IPS-15b (cell line): ENCODE results near the gene HSPA1B.
"Not testable (repeated sequence)": the region's sequence is repeated elsewhere in the genome, so short reads cannot be mapped to it uniquely, and the experiment has no call there.

ENCODE experiments used
- H3K27me3 ChIP-seq: one replicate; pipeline ENCODE4 v1.6.1; 2013; ENCODE audit warnings: low read length; ENCODE audit not compliant: control insufficient read depth, insufficient read depth
- H3K36me3 ChIP-seq: one replicate; pipeline ENCODE4 v1.6.1; 2013; ENCODE audit warnings: low read length; ENCODE audit not compliant: control insufficient read depth, insufficient read depth
- H3K4me1 ChIP-seq: one replicate; pipeline ENCODE4 v1.6.1; 2013; ENCODE audit warnings: mild to moderate bottlenecking, low read length; ENCODE audit not compliant: control insufficient read depth, insufficient read depth
- H3K4me3 ChIP-seq: one replicate; pipeline ENCODE4 v1.5.1; 2013; ENCODE audit warnings: low read depth, low read length
- H3K9ac ChIP-seq: one replicate; pipeline ENCODE4 v1.6.1; 2013; ENCODE audit warnings: low read depth, mild to moderate bottlenecking, low read length
- H3K9me3 ChIP-seq: one replicate; pipeline ENCODE4 v1.6.1; 2013; ENCODE audit warnings: mild to moderate bottlenecking, low read length; ENCODE audit not compliant: control insufficient read depth, insufficient read depth

Gene HSPA1B

DNA sequence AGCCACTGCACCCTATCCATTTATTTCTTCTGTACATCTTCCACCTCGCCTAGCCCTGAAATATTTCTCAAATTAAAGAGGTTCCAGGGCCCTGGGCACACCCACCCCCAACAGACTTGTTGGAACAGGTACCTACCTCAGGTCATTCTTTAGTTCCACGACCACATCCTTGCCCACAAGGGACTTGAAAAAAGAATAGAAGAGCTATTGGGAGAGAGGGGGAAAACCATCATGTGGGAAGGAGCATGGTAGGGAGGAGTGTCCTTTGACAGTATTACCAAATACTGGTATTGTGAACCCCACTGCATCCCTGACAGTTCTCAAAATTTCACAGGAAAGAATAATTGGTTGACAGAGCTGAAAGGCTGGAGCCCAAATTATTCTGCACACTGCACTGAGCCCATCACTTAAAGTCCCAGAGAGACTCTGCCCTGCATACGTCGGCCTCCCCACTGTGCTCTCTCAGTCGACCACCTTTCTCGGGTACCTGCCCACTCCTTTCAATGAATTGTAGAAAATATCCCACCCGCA lies 21.5 kb upstream of the HSPA1B start:
- no peaks in the 10 kb centered on the region for H3K36me3 ChIP-seq
- H3K4me1 ChIP-seq: no peaks in the 10 kb centered on the region
- peak overlapping the region; percentile 78 for H3K4me3 ChIP-seq

DNA sequence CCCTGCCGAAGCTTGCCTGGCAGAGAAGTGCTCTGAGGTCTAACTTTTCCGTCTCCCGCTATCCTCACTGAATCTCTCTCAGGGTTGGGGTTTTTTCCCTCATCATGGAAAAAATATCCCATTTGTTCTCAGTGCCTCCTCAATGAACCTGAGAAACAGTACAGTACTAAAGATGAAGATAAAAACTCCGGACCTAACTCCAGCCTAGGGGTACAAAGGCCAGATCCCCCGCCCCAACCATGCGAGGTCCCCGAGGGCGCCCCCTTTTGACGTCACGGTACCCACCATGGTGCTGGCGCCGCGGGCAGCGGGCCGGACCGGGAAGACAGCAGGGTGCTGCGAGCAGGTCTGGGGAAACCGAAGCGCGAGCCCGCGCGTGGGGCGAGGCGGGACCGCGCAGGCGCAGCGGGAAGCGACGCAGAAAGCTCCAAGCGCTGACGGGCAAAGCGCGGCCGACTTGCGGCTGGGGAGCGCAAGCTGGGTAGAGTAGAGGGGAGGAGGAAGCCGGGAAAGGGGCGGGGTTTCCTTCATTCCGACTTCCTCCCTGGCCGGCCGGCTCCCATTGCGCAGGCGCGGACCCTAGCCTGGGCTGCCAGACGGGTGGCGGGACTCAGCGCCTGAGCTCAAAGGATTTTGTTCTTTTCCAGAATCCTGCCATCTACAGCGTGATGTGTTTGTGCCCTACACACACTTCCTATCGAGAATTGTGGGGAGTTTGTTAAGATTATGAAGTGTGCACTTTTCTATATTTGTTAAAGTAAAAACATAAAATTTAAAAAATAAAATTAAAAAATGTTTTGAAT lies 20.9 kb upstream of the HSPA1B start, which contains the start of gene LSM2:
LSM2 (minus strand) TSS at position 497 of the 803 bp plus-strand sequence; CDS start at position 288, 209 bp downstream.
- H3K4me3 ChIP-seq: peak within 1 kb of the TSS; percentile 78
- no peaks in the 10 kb centered on the region for H3K27me3 ChIP-seq
- H3K9ac ChIP-seq: peak within 1 kb of the TSS; percentile 70
- H3K36me3 ChIP-seq: no peaks in the 10 kb centered on the region
- H3K9me3 ChIP-seq: no peaks in the 10 kb centered on the region
- H3K4me1 ChIP-seq: no peaks in the 10 kb centered on the region

More for the DNA sequence above, 21.5 kb upstream of the HSPA1B start:
- Histone ChIP-seq H3K9ac (peak overlapping the region; percentile 70), H3K9me3 (no peaks in the 10 kb centered on the region), H3K27me3 (no peaks in the 10 kb centered on the region)

DNA sequence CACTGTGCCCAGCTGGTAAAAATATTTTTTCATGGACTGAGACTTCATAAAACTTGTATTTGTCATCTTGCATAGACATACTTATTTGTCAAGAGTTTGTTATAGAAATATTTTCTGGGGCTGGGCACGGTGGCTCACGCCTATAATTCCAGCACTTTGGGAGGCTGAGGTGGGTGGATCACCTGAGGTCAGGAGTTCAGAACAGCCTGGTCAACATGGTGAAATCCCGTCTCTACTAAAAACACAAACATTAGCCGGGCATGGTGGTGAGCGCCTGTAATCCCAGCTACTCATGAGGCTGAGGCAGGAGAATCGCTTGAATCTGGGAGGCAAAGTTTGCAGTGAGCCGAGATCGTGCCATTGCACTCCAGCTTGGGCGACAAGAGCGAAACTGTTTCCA lies 18.9 kb upstream of the HSPA1B start:
- not testable (repeated sequence) for H3K9ac ChIP-seq, H3K27me3 ChIP-seq, H3K4me3 ChIP-seq, H3K4me1 ChIP-seq, H3K9me3 ChIP-seq, H3K36me3 ChIP-seq

DNA sequence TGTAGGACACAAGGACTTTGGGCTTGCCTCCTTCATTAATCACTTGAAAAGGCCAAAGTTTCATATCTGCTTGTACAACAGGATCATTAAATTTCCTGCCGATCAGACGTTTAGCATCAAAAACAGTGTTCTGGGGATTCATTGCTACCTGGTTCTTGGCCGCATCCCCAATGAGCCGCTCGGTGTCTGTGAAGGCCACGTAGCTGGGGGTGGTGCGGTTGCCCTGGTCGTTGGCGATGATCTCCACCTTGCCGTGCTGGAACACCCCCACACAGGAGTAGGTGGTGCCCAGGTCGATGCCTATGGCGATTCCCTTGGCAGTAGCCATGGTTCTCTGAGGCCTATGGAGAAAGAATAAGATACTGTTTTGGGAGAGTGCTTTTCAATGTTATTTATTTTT lies 15.9 kb upstream of the HSPA1B start:
- Histone ChIP-seq H3K36me3 (no peaks in the 10 kb centered on the region), H3K9ac (no peak overlapping the region), H3K27me3 (no peaks in the 10 kb centered on the region), H3K4me3 (no peak overlapping the region), H3K4me1 (no peaks in the 10 kb centered on the region), H3K9me3 (no peaks in the 10 kb centered on the region)

DNA sequence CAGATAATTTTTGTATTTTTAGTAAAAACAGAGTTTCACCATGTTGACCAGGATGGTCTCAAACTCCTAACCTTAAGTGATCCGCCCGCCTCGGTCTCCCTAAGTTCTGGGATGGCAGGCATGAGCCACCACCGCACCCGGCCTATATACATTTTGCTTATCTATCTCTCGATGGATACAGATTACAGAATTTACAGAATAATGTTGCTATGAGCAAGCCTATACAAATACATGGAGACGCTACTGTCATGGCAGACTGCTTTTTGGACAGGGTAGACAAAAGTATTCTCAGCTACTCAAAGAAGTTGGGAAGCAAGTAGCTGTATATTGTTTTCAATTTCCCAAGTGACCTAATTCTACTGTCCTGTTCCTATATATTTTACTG lies 14.1 kb upstream of the HSPA1B start:
- no peak overlapping the region for H3K9ac ChIP-seq
- no peaks in the 10 kb centered on the region for H3K4me1 ChIP-seq
- no peaks in the 10 kb centered on the region for H3K27me3 ChIP-seq
- H3K4me3 ChIP-seq: peak overlapping the region; percentile 43
- H3K36me3 ChIP-seq: no peaks in the 10 kb centered on the region
- no peaks in the 10 kb centered on the region for H3K9me3 ChIP-seq

DNA sequence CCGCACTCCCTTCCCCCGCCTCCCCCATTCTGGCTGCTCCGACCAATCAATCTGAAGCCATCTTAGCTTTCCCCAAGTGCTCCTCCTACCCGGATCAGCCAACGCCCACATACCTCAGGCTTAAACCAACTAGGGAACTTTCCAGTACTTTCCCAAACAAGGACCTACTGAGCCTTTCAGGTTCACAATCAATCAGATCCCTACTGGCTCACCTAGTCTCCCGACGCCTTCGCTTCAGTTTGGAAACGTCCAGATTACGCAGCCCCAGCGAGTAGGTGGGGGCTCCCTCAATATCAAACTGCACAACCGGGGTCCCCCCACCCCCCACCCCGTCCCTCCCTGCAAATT lies 12.9 kb upstream of the HSPA1B start:
- H3K4me1 ChIP-seq: no peaks in the 10 kb centered on the region
- no peak overlapping the region for H3K9ac ChIP-seq
- no peaks in the 10 kb centered on the region for H3K36me3 ChIP-seq
- H3K27me3 ChIP-seq: no peaks in the 10 kb centered on the region
- peak overlapping the region; percentile 51 for H3K4me3 ChIP-seq
- H3K9me3 ChIP-seq: no peaks in the 10 kb centered on the region

DNA sequence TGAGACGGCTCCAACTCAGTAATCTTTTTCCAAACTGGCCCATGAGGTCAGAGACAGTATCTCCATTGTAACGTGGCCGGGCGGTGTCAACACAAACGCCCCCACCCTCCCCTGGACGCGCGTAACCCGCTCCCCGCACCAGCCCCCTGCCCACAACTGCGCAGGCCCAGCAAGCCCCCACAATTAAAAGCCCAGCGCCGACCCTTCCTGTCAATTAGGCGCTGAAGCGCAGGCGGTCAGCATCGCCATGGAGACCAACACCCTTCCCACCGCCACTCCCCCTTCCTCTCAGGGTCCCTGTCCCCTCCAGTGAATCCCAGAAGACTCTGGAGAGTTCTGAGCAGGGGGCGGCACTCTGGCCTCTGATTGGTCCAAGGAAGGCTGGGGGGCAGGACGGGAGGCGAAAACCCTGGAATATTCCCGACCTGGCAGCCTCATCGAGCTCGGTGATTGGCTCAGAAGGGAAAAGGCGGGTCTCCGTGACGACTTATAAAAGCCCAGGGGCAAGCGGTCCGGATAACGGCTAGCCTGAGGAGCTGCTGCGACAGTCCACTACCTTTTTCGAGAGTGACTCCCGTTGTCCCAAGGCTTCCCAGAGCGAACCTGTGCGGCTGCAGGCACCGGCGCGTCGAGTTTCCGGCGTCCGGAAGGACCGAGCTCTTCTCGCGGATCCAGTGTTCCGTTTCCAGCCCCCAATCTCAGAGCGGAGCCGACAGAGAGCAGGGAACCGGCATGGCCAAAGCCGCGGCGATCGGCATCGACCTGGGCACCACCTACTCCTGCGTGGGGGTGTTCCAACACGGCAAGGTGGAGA lies 12.3 kb upstream of the HSPA1B start, which contains the start of the genes HSPA1A and HSPA1L:
HSPA1A (plus strand) TSS at position 519 of the 814 bp plus-strand sequence; CDS start at position 733, 214 bp downstream.
HSPA1L (minus strand) TSS at position 259 of the 814 bp plus-strand sequence. CDS start 3,311 bp downstream, outside the sequence.
- Histone ChIP-seq H3K4me1 (no peaks in the 10 kb centered on the region), H3K9me3 (no peaks in the 10 kb centered on the region), H3K4me3 (peak within 1 kb of the TSS; percentile 75), H3K36me3 (no peaks in the 10 kb centered on the region), H3K27me3 (no peaks in the 10 kb centered on the region), H3K9ac (peak within 1 kb of the TSS; percentile 47)

DNA sequence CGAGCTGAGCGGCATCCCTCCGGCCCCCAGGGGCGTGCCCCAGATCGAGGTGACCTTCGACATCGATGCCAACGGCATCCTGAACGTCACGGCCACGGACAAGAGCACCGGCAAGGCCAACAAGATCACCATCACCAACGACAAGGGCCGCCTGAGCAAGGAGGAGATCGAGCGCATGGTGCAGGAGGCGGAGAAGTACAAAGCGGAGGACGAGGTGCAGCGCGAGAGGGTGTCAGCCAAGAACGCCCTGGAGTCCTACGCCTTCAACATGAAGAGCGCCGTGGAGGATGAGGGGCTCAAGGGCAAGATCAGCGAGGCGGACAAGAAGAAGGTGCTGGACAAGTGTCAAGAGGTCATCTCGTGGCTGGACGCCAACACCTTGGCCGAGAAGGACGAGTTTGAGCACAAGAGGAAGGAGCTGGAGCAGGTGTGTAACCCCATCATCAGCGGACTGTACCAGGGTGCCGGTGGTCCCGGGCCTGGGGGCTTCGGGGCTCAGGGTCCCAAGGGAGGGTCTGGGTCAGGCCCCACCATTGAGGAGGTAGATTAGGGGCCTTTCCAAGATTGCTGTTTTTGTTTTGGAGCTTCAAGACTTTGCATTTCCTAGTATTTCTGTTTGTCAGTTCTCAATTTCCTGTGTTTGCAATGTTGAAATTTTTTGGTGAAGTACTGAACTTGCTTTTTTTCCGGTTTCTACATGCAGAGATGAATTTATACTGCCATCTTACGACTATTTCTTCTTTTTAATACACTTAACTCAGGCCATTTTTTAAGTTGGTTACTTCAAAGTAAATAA lies 10.2 kb upstream of the HSPA1B start:
- not testable (repeated sequence) for H3K9ac ChIP-seq, H3K36me3 ChIP-seq, H3K4me1 ChIP-seq, H3K9me3 ChIP-seq, H3K27me3 ChIP-seq
- H3K4me3 ChIP-seq: peak overlapping the region; percentile 14

DNA sequence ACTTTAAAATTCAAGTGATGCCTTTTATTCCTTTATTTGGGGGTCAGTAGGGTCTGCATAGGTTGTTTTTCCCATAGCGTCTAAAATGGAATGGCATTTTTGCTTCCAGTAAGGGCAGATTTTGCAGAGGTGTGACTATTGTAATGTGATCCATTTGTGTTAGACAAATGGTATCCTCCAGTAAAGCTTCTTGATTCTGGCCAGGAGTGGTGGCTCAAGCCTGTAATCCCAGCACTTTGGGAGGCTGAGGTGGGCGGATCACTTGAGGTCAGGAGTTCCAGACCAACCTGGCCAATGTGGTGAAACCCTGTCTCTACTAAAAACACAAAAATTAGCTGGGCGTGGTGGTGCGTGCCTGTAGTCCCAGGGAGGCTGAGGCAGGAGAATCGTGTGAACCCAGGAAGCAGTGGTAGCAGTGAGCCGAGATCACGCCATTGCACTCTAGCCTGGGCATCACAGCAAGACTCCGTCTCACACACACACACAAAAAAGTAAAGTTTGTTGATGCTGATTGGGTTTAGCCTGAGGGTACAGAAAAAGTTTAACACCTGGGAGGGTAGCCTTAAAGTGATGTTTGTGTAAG lies 9.5 kb upstream of the HSPA1B start:
- H3K9ac ChIP-seq, H3K4me1 ChIP-seq: not testable (repeated sequence)
- H3K4me3 ChIP-seq: peak overlapping the region; percentile 14

DNA sequence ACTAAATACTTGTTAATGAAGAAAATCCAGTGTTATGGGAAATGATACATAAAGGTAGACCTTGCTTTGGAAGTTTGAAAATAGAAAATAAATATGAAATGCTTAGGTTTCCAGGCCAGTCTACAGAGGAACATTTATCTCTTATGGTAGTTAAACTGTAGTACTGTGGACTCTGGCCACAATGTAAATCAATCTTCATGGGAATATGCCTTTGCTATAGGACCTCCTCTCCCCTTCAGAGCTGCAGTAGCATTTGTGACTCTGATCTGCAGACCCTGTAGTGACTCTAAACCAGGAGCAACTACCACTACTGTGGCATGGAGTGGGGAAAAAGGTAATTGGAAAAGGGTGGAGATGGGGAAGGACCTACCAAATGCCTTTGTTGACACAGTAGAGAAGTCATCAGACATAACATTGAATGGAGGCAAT lies 7.7 kb upstream of the HSPA1B start:
- H3K27me3 ChIP-seq: no peaks in the 10 kb centered on the region
- peaks cover 4% of the 10 kb centered on the region for H3K4me1 ChIP-seq
- H3K9me3 ChIP-seq: no peaks in the 10 kb centered on the region
- H3K36me3 ChIP-seq: no peaks in the 10 kb centered on the region
- no peak overlapping the region for H3K4me3 ChIP-seq
- H3K9ac ChIP-seq: no peak overlapping the region

More for the DNA sequence above, 9.5 kb upstream of the HSPA1B start:
- H3K9me3 ChIP-seq, H3K27me3 ChIP-seq, H3K36me3 ChIP-seq: not testable (repeated sequence)

DNA sequence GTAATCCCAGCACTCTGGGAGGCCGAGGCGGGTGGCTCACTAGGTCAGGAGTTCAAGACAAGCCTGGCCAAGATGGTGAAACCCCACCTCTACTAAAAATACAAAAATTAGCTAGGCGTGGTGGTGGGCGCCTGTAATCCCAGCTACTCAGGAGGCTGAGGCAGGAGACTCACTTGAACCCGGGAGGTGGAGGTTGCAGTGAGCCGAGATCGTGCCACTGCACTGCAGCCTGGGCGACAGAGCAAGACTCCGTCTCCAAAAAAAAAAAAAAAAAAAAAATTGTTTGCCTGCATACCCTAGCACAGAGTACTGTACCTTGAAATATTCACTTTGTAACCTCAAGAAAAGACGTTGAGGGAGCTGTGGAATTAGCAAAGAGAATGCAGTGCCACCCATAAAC lies 7.1 kb upstream of the HSPA1B start:
- not testable (repeated sequence) for H3K9ac ChIP-seq, H3K27me3 ChIP-seq, H3K4me3 ChIP-seq, H3K36me3 ChIP-seq, H3K9me3 ChIP-seq, H3K4me1 ChIP-seq
